ENCODE measurements around the gene IRF2. TPM values are rescaled to one million over a fixed set of nuclear protein-coding genes. Genes with fewer than 3 reads are reported as not detected.

Gene IRF2
- total RNA-seq, 3 donors from 2014 or later, result 39.3 to 59.8 (median 53.5) TPM

DNA sequence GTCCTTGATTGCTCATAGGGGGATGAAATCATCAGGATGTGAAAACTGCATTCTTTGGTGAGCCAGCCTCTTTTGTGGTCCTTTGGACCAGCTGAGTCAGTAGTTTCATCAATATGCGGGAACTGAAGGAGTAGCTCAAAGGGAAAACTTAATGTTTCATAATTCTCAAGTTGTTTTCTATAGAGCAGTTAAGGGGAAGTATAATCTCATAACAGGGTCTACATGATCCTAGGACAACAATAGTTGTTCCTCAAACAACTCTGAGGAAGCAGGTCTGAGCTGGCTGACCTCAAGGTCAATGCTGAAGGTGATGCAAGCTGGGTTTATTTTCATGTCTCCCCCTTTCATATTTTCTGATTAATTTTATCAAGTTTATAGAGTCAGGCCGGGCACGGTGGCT lies 36.1 kb upstream of the IRF2 start:
- TF ChIP-seq, protein P1, sequence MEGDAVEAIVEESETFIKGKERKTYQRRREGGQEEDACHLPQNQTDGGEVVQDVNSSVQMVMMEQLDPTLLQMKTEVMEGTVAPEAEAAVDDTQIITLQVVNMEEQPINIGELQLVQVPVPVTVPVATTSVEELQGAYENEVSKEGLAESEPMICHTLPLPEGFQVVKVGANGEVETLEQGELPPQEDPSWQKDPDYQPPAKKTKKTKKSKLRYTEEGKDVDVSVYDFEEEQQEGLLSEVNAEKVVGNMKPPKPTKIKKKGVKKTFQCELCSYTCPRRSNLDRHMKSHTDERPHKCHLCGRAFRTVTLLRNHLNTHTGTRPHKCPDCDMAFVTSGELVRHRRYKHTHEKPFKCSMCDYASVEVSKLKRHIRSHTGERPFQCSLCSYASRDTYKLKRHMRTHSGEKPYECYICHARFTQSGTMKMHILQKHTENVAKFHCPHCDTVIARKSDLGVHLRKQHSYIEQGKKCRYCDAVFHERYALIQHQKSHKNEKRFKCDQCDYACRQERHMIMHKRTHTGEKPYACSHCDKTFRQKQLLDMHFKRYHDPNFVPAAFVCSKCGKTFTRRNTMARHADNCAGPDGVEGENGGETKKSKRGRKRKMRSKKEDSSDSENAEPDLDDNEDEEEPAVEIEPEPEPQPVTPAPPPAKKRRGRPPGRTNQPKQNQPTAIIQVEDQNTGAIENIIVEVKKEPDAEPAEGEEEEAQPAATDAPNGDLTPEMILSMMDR (IDR thresholded peaks at IDR 0.05), result no peak
- Histone ChIP-seq H3K36me3 (ENCODE audit: low read depth) (no peaks in the 10 kb centered on the region), H3K4me1 (ENCODE audit: low read depth) (no peaks in the 10 kb centered on the region), H3K9me3 (peaks cover 3% of the 10 kb centered on the region), H3K4me3 (no peak overlapping the region)
- no peak for ATAC-seq
- DNase-seq, result no peak
- intact Hi-C loops (cut with DNase I, micrococcal nuclease), result no loop called here

DNA sequence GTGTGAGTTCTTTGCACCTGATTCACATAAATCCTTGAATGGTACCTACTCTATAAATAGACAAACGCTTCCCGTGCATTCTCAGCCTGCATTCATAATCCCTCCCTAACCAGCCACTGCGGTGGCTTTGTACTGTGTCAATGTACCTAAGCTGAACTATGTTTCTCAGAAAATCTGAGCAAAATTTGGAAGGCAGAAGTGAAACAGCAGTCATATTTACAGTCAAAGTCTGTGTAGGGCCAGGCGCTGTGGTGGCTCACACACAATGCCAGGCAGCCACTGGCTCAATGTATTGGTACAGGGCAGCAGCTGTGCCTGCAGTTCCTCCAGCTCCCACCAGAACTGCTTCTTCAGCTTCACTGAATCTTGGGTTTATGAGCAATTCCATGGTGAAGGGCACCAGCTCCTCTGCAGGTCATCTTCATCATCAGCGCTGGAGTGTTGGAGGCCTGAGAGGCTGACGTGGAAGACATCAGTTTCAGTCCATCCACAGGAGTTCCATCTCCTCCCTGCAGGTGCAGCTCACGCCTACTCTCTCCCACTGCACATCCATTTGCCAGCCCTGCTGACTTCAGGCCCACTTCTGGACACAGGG lies 32.3 kb upstream of the IRF2 start:
- Histone ChIP-seq H3K4me3 (no peak overlapping the region), H3K4me1 (ENCODE audit: low read depth) (no peaks in the 10 kb centered on the region), H3K9me3 (peaks cover 3% of the 10 kb centered on the region), H3K36me3 (ENCODE audit: low read depth) (no peaks in the 10 kb centered on the region)
- DNase-seq (peak in 1 of 3 donors; percentile 23), ATAC-seq (peak; percentile 77)
- TF ChIP-seq, protein P1 (IDR thresholded peaks at IDR 0.05), result no peak
- intact Hi-C loops (cut with DNase I, micrococcal nuclease), result no loop called here

DNA sequence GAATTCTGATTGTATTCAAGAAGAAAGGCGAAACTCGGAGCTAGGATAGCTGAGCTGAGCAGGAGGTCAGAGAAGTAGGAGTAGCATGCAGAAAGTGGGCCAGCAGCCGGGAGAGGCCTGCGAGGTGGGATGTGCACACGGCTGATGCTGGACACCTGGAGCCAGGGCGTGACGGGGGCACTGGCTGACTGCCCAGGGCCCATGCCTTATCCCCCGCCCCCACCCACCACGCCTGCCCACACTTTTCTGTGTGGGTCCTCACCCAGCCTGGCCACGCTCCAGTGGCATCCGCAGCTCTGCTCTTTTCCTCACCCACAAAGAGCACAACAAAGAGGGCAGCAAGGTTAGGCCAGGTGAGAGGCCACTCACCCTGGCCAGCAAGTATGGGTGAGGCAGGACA lies 30.0 kb upstream of the IRF2 start:
- ATAC-seq (no peak), DNase-seq (no peak)
- TF ChIP-seq, protein P1 (IDR thresholded peaks at IDR 0.05), result no peak
- intact Hi-C loops (cut with DNase I, micrococcal nuclease), result no loop called here
- no peaks in the 10 kb centered on the region for H3K9me3 ChIP-seq
- H3K4me1 ChIP-seq (ENCODE audit: low read depth), result no peaks in the 10 kb centered on the region
- H3K36me3 ChIP-seq (ENCODE audit: low read depth), result no peaks in the 10 kb centered on the region
- H3K4me3 ChIP-seq, result no peak overlapping the region

DNA sequence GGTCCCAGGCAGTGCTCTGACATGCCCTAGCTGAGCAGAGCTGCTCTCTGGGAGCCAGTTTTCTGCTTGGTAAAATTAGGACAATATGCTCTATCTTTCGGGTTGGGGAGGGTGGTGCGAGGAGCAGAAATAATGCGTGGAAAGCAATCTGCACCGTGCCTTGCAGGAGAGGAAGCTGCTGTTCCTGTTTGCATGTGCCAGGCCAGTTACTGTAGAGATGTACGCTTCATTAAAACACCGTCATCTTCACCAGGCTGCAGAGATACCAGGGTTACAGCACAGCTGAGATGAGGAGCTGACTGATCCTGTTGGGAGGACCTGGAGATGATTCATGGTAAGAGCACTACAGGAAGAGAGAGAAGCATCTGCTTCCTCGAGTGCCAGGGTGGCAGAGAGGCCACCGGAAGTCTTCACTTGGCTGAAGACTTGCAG lies 29.5 kb upstream of the IRF2 start:
- Histone ChIP-seq H3K4me3 (no peak overlapping the region), H3K9me3 (no peaks in the 10 kb centered on the region), H3K4me1 (ENCODE audit: low read depth) (no peaks in the 10 kb centered on the region), H3K36me3 (ENCODE audit: low read depth) (no peaks in the 10 kb centered on the region)
- ATAC-seq (peak; percentile 55), DNase-seq (no peak)
- TF ChIP-seq, protein P1 (IDR thresholded peaks at IDR 0.05), result no peak
- intact Hi-C loops (cut with DNase I, micrococcal nuclease), result no loop called here

DNA sequence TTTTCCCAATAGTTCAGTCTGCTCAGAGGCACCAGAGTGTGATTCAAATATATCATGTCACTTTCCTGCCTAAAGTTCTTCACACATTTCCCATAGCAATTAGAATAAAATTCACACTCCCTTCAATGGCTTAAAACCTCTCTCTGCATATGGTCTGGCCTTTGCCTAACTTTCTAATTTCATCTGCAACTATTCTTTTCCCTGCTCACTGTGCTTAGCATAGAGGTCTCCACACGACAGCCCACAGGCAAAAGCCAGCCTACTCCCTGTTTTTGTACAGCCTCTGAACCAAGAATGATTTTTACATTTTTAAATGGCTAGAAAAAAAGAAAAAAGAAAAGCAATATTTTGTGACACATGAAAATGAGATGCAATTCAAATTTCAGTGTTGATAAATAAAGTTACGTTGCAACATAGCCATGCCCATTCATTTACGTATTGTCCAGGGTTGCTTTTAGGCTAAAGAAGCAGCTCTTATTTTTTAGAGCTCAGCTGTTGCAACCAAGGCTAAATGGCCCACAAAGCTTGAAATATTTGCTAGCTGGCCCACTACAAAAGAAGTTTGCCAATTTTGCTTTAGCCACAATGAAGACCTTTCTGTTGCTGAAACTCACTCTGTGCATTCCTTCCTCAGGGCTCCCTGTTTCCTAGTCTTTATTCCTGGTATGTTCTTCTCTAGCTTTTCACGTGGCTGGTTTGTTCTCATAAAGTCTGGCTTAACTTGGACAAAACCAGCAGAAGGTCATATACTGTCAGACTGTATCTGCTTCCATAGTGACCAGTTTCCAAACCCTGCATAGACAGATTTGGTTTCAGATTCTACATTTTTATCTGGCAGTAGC lies 26.6 kb upstream of the IRF2 start:
- no peak for DNase-seq
- Histone ChIP-seq H3K4me3 (no peak overlapping the region), H3K36me3 (ENCODE audit: low read depth) (no peaks in the 10 kb centered on the region), H3K4me1 (ENCODE audit: low read depth) (no peaks in the 10 kb centered on the region), H3K9me3 (no peaks in the 10 kb centered on the region)
- TF ChIP-seq, protein P1 (IDR thresholded peaks at IDR 0.05), result no peak
- intact Hi-C loops (cut with DNase I, micrococcal nuclease), result no loop called here
- no peak for ATAC-seq
